ENCODE results near the gene HIP1.
"Not testable (repeated sequence)": the region's sequence is repeated elsewhere in the genome, so short reads cannot be mapped to it uniquely, and the experiment has no call there.

The HIP1 gene

DNA sequence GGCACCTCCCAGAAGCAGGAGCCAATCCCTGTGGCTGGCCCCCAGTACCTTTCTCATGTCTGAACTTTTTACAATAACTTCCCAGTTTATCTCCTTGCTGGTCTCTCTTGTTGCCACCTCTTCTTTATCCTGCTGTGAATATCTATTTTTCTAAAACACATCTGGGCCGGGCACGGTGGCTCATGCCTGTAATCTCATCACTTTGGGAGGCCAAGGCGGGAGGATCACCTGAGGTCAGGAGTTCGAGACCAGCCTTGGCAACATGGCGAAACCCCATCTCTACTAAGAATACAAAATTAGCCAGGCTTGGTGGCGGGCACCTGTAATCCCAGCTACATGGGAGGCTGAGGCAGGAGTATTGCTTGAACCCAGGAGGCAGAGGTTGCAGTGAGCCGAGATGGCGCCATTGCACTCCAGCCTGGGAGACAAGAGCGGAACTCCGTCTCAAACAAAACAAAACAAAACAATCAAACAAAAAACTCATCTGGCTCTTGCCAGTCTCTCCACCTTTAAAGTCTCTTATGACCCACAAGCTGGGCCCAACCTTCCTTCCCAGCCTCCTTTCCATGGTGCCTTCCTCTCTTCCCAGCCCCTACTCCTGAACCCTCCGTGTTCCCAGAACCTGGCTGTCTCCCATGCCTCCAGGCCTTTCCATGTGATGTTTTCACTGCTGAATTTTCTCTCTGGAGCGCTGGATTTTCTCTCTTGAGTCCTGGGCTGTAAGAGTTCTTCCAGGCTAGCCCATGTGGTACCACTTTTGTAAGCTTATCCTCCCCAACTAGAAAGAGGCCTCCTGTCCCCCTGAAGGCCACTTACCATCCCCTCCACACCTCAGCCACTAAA, 51.3 kb downstream of the HIP1 start:
- in situ Hi-C loops (cut with HindIII; ENCODE audit: low sequenced_read_pairs): no loop called here

GRCh38 chr7:75686551-75686950, 52.2 kb downstream of the HIP1 start:
- in situ Hi-C loops (cut with HindIII; ENCODE audit: low sequenced_read_pairs): no loop called here

DNA sequence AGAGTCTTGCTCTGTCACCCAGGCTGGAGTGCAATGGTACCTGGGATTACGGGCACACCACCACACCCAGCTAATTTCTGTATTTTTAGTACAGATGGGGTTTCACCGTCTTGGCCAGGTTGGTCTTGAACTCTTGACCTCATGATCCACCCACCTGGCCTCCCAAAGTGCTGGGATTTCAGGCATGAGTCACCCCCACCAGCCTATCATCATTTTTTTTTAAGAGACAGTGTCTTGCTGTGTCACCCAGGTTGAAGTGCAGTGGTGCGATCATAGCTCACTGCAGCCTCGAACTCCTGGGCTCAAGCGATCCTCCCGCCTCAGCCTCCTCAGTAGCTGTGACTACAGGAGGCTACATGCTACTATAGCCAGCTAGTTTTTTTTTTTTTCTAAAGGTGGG, 56.7 kb downstream of the HIP1 start:
- in situ Hi-C loops (cut with HindIII; ENCODE audit: low sequenced_read_pairs): not testable (repeated sequence)

DNA sequence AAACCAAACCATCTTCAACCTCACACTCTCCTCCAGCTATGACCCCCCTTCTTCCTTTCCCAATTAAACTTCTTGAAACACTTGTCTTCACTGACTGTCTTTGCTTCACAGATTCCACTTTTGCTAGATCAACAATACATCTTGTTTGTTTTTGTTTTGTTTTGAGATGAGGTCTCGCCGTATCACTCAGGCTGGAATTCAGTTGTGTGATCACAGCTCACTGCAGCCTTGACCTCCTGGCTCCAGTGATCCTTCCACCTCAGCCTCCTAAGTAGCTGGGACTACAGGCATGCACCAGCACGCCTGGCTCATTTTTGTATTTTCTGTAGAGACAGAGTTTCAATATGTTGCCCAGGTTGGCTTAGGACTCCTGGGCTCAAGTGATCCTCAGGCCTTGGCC, 59.7 kb downstream of the HIP1 start:
- in situ Hi-C loops (cut with HindIII; ENCODE audit: low sequenced_read_pairs): no loop called here

GRCh38 chr7:75669579-75669978, 69.2 kb downstream of the HIP1 start:
- in situ Hi-C loops (cut with HindIII; ENCODE audit: low sequenced_read_pairs): no loop called here

GRCh38 chr7:75667938-75668337, 70.8 kb downstream of the HIP1 start:
- in situ Hi-C loops (cut with HindIII; ENCODE audit: low sequenced_read_pairs): no loop called here

GRCh38 chr7:75663302-75663907, 75.3 kb downstream of the HIP1 start:
- in situ Hi-C loops (cut with HindIII; ENCODE audit: low sequenced_read_pairs): no loop called here

GRCh38 chr7:75662579-75663301, 76.0 kb downstream of the HIP1 start:
- in situ Hi-C loops (cut with HindIII; ENCODE audit: low sequenced_read_pairs): no loop called here

- in situ Hi-C loops (cut with HindIII; ENCODE audit: low sequenced_read_pairs): no loop called here
Observed at GRCh38 chr7:75660566-75661215, 78.0 kb downstream of the HIP1 start.

GRCh38 chr7:75658802-75659201, 79.9 kb downstream of the HIP1 start:
- in situ Hi-C loops (cut with HindIII; ENCODE audit: low sequenced_read_pairs): no loop called here

GRCh38 chr7:75658369-75658768, 80.4 kb downstream of the HIP1 start:
- in situ Hi-C loops (cut with HindIII; ENCODE audit: low sequenced_read_pairs): no loop called here

GRCh38 chr7:75657866-75658265, 80.9 kb downstream of the HIP1 start:
- in situ Hi-C loops (cut with HindIII; ENCODE audit: low sequenced_read_pairs): no loop called here

DNA sequence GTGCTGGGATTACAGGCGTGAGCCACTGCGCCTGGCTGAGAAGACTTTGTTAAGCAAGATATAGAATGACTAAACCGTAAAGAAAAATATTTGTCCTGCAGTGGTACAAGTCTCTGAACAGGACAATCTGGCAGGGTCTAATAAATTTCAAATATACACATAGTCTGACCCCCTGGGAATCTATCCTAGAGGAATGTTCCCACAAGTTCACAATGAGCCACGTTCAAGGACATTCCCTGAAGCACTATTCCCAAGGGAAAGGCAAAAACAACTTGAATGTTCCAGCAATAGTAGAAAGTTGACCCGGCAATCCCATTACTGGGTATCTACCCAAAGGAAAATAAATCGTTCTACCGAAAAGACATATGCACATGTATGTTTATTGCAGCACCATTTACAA, 82.0 kb downstream of the HIP1 start:
- in situ Hi-C loops (cut with HindIII; ENCODE audit: low sequenced_read_pairs): no loop called here

DNA sequence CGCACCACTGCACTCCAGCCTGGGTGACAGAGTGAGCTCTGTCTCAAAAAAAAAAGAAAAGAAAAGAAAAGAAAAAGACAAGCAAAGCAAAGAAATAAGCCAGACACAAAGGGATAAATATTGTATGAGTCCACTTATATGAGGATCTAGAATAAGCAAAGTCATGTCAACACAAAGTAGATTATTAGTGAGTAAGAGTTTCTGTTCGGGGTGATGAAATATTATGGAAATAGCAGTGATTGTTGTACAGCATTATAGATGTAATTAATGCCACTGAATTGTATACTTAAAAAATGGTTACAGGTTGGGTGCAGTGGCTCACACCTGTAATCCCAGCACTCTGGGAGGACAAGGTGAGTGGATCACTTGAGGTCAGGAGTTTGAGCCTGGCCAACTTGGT, 83.2 kb downstream of the HIP1 start:
- in situ Hi-C loops (cut with HindIII; ENCODE audit: low sequenced_read_pairs): no loop called here

DNA sequence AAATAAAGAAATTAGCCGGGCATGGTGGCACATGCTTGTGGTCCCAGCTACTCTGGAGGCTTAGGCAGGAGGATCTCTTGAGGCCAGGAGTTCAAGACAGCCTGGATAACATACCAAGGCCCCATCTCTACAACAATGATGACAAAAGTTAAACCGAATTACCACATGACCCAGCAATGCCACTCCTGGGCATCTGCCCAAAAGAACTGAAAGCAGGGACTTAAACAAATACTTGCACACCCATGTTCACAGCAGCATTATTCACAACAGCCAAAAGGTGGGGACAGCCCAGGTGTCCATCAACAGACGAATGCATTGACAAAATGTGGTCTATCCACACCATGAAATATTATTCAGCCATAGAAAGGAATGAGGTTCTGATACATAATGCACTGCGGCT, 83.9 kb downstream of the HIP1 start:
- in situ Hi-C loops (cut with HindIII; ENCODE audit: low sequenced_read_pairs): no loop called here

GRCh38 chr7:75653651-75654050, 85.1 kb downstream of the HIP1 start:
- in situ Hi-C loops (cut with HindIII; ENCODE audit: low sequenced_read_pairs): no loop called here

DNA sequence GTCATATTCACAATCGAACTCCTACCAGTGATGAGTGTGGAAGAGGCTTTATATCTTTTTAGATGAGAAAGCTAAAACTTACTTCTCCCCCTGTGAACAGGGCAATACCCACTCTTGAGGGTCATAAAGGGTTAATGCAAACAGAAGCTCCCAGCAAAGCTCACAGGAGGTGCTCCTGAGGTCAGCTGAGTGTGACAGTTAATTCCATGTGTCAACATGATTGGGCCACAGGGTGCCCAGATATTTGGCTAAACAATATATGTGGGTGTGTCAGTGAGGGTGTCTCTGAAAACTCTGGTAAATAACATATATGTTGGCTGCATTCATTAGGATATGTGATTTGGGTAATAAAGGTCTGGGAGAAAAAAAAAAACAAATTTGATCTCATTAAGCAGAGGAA, 86.0 kb downstream of the HIP1 start:
- in situ Hi-C loops (cut with HindIII; ENCODE audit: low sequenced_read_pairs): no loop called here

DNA sequence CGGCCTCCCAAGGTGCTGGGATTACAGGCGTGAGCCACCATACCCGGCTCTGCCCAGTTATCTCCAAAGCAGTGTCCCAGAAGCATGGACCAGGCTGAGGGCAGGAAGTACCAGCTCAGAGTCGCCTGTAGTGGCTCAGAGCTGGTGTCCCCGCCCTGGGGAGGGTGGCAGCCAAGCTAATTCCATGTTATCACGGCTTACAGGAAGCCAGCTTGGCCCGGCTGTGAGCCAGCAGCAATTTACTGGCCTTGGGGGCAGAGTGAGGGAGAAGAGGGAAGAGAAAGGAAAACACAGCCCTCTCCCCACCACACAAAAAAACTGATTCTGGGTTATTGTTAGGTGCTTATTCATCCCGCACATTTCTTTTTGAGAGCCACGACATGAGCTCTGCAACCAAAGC, 88.1 kb downstream of the HIP1 start:
- in situ Hi-C loops (cut with HindIII; ENCODE audit: low sequenced_read_pairs): no loop called here

GRCh38 chr7:75650062-75650461, 88.7 kb downstream of the HIP1 start:
- in situ Hi-C loops (cut with HindIII; ENCODE audit: low sequenced_read_pairs): no loop called here

GRCh38 chr7:75649462-75649861, 89.3 kb downstream of the HIP1 start:
- in situ Hi-C loops (cut with HindIII; ENCODE audit: low sequenced_read_pairs): no loop called here

GRCh38 chr7:75647709-75648438, 90.9 kb downstream of the HIP1 start:
- in situ Hi-C loops (cut with HindIII; ENCODE audit: low sequenced_read_pairs): no loop called here
